Activated gamma-delta T cell (primary cell): ENCODE data around the gene OAS1.

ENCODE experiments used
- DNase-seq: peaks from one replicate; lab custom pipeline; 2025; lab: John Stamatoyannopoulos, UW
- total RNA-seq, 2 donors: gene quantifications; one replicate each; lab custom pipeline; 2026; lab: John Stamatoyannopoulos, UW

OAS1 gene
- 8.1 to 20.4 reads per million in 2 donors for total RNA-seq

DNA sequence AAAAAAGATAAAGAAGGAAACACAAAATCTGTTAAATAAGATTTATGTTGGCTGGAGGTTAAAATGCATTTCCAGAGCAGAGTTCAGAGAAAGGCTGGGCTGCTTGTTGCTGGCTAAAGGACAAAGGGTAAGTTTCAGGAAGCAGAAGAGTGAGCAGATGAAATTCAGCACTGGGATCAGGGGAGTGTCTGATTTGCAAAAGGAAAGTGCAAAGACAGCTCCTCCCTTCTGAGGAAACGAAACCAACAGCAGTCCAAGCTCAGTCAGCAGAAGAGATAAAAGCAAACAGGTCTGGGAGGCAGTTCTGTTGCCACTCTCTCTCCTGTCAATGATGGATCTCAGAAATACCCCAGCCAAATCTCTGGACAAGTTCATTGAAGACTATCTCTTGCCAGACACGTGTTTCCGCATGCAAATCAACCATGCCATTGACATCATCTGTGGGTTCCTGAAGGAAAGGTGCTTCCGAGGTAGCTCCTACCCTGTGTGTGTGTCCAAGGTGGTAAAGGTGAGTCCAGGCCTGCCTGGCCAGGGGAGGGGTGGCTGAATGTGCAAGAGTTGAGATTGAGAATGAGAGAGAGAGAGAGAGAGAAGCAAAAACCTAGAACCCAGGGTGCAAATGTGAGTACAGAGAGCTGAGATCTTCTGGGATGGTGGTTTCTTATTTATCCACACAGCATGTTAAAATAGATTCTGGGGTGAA is at the start of gene OAS1:
Gene OAS1 (plus strand): TSS at position 251 of the 703 bp plus-strand sequence. CDS start 78 bp downstream, at position 329.
- no peak for DNase-seq

DNA sequence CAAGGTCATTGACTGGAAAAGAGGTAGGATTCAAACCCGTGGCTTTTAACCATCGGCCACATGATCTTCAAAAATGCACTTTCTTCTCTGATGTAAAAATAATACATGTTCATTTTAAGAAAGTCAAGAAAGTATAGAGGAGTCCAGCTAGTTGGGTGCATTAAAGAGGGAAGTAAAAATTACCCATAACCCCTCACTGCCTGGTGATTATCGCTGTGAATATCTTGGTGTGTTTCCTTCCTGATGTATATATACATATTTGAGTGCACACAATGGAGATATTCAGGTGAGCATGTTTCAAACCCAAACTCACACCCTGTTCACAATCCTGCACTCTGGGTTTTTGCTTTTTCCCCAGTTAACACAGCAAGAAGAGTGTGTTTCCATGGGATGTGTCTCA is 47.5 kb upstream of the OAS1 start:
- DNase-seq = no peak

DNA sequence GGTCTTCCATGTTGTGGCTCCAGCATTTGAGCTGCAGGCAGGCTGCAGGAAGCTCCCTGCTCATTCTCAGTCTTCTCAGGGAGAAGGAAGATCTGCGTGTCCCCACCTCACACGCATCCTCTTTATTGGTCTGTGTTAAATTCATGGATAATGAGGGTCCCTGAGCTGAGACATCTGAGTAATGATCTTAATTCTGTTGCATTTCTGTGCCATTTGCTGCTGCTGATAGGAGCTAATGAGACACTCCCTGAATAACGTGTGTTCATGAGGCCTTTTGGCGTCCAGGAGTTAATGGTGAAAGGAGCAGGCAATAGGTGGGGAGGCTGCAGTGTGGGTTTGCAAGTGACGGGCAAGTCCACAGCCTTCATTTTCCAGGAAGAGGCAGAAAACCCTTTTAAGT is 46.6 kb upstream of the OAS1 start:
- DNase-seq = no peak

DNA sequence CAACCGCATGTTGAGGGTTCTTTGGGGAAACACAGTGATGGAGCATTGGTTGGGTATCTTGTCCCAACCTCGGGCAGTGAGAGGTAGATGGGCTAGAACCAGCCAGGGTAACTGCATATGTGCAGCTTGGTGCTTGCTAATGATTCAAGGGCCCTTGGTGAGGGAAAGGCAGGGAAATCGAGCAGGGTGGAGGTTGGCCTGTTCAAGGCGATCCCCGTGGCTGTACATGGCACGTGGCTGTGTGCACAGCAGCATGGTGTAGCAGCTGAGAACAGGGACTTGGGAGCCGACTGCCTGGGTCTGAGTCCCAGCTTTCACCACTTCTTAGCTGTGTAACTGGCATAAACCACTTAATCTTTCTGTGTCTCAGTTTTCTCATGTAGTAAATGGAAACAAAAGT is 45.5 kb upstream of the OAS1 start:
- no peak for DNase-seq

DNA sequence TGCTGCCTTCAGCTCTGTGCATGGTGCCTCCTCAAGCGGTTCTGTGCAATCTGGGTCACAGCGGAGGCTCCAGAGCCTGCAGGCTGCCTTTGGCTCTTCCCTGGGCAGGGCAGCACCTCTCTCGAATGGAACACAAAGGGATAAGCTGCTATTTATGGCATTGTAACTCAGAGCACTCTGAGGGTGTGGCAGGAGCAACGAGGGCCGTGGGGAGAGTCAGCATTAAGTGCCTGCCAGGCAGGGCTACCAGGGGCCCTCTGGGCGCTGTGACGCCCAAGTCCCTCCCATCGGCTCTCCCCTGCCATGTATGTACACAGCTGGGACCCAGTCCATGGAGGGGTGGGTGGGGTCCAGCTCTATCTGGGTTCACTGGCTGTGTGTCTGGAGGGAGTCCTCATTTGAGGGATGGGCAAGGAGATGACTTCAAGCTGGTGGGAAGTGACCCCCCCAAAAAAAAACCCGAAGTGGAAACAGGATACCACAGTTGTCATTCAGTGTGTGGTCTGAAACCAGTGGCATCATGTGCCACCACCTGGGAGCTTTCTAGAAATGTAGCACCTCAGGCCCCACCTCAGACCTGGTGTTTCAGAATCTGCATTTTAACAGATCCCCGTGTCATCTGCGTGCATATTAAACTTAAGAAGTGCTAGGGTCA is 44.0 kb upstream of the OAS1 start:
- no peak for DNase-seq

DNA sequence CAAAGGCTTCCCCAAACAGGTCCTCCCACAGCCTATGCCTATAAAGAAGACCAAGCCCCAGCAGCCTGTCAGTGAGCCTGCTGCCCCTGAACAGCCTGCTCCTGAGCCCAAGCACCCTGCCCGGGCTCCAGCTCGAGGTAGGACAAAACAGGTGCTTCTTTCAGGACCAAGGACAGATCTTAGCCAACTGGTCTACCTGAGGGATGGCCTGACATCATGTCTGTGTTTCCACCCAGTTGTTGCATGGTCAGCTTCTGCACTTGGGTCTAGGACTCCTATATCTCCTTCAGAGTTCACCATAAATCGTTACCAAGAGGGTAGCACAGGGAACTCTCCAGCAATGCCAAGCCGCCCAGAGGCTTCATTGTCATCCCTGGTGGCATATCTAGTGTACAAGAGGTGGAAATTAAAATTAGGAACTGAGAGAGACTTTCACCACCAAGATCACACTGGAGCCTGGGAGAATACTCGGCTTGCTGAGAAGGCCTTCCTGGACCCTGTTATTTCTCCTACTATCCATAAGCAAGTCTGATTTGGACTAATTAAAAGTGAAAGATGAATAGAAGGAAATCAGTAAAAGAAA is 38.2 kb upstream of the OAS1 start:
- no peak for DNase-seq

DNA sequence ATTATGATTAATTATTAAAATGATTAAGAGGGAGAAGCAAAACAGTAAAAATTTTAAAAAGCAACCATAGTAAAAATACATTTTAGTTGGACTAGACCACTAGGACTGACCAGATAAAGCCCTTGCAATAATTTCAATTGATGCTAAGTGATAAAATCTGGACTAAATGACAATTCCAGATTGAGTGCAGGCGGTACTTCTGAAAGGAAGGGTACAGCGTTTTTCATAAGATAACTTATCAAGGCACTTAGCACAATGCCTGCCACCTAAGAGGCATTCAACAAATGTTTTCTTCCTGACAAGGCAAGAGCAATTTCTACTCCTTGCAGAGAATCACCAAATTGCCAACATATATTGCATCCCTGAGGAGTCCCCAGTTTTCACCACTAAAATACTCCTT is 37.7 kb upstream of the OAS1 start:
- no peak for DNase-seq

DNA sequence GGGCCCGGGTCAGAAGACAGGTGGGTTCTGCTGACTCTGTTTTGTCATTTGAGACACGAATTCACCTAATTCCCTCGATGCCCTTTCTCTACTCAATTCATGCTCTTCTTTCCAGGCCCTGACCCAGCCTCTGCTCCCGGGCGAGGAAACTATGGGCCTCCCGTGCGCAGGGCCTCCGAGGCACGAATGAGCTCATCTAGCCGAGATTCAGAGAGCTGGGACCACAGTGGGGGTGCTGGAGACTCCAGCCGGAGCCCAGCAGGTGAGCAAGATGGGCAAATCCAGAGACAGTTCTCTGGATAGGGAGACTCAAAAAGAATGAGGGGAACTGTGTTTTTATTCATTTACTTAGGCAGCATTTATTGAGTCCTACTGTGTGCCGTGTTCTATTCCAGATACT is 37.0 kb upstream of the OAS1 start:
- no peak for DNase-seq

DNA sequence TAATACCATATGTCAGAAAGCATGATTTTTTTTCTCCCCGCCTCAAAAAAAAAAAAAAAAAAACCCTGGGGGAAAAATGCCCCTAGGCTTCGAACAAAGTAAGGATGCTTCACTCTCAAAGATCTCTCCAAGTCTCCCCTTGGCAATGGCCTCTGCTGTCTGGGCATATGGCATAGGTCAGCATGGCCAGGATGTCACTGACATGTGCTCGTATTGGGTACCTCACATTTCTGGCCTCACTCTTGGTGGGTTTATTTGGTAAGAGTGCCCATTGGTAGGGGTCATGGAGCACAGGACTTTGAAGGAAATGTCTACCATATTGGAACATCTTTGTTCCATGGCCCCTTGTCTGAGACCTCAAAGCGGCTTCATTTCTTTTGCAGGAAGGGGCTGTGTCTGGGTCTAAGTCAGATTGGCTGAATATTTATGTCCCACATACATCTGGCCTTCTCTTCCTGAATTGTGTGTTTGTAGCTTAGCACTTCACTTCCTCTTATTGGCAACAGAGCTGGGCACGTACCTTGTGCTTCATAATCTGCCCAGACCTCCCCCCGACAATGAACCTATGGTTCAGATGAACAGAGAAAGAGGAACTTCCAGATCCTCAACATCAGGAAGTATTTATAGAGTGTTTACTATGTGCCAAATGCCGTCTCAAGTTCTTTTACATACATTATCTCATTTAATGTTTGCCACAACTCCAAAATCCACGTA is 36.3 kb upstream of the OAS1 start:
- no peak for DNase-seq

DNA sequence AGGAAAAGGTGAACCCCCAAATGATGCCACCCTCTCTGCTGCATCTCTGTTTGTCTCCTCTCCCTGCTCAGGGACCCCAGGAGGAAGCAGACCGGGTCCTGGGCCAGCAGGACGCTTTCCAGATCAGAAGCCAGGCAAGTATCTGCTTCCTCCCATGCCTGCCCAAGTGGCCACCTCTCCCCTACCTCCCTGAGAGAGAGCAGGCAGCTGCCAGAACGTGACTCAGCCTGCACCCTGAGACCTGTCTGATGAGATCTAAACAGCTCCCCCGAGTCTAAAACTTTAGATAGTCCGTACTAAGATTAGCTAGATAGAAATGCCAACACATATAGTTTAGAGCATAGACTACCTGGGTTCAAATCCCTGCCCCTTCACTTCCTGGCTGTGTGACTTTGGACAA is 31.2 kb upstream of the OAS1 start:
- DNase-seq = no peak

DNA sequence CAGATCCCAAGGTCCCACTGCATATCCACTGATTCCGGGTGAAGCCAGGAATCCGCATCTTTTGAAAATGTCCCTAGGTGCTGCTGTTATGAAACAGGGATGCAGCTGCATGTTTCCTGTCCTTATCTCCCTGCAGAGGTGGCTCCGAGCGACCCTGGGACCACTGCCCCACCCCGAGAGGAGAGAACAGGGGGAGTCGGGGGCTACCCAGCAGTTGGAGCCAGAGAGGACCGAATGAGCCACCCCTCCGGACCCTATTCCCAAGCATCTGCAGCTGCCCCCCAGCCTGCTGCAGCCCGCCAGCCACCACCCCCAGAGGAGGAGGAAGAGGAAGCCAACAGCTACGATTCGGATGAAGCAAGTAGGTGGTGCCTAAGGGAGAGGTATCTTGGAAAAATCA is 30.3 kb upstream of the OAS1 start:
- DNase-seq = no peak

DNA sequence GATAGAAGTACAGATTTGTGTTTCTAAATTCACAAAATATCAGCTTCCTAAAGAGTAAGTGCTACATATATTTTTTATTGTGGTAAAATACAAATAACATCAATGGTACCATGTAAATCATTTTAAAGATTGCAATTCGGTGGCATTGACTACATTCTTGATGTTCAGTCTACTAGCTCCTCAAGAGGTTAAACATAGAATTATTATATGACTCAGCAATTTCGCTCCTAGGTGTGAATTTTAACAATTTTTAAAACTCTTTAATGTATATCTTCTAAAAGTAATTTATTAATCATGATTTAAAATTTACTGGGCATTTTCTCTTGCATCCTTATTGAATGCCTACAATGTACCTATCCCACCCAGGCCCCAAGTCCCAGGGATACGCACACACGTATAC is 29.8 kb upstream of the OAS1 start:
- DNase-seq = no peak

DNA sequence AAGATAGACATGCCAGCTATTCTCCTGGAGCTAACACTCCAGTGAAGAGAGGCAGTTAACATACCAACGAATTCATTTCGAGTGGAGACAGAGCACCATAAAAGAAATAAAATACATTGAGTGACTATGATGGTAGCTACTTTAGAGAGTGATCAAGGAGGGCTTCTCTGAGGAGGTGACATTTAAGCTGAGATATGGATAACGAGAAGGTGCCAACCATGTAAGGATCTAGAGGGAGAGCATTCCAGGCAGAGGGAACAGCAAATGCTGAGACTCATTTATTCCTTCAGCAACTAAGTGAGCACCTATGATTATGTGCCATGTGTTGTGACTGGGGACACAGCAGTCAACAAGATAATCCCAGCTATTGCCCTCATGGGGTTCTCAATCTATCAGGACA is 28.3 kb upstream of the OAS1 start:
- no peak for DNase-seq

DNA sequence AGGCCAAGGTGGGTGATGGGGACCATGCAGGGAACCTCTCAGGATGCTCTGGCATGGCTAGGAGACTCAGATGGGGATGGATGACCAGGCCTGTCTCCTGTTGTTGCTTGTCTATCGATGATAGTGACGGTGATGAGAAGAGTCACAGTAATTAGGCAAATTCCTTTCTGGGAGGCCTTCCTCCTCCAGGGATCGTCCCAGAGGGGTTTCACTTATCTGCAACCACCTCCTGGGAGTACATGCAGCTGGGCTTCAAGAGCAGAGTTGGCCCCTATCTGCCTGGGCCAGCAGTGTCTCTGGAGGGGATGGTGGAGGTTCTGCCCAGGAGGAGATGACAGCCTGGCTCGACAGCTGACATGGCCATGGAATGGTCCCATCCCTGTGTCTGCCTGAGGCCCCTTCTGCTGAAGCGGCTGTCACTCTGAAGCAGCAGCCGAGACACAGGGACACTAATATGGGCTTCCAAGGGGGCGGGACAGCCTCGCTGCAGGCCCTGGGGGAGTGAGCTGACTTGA is 27.5 kb upstream of the OAS1 start:
- DNase-seq = no peak

DNA sequence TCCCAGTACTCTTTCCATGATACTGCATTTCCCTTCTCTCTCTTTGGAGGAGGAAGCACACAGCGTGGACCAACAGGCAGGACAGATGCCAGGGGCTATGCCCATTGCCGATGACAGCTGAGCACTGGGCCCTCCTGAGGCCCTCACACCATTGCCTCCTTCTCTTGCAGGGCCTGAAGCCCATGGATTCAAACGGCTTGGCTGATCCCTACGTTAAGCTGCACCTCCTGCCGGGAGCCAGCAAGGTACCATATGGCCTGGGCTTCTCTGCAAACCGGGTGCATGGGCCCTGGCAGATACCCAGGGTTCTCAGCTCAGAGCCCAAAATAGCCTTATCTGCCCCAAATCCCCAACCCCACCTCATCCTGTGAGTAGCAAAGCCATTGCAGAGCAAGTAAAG is 25.2 kb upstream of the OAS1 start:
- no peak for DNase-seq

DNA sequence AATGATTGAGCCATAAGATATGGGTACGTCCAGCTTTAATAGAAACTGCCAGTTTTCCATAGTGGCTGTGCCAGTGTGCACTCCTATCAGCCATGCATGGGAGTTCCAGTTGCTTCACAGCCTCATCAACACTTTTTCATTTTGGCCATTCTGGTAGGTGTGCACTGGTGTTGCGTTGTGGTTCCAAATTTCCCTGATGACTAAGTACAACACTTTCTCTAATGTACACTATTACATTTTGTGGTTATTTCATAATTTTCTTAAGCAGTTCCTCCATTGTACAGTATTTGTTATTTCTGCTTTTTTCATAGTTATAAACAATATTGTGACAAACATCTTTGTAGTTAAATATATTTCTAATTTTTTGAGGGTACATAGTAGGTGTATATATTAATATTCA is 21.5 kb upstream of the OAS1 start:
- no peak for DNase-seq

DNA sequence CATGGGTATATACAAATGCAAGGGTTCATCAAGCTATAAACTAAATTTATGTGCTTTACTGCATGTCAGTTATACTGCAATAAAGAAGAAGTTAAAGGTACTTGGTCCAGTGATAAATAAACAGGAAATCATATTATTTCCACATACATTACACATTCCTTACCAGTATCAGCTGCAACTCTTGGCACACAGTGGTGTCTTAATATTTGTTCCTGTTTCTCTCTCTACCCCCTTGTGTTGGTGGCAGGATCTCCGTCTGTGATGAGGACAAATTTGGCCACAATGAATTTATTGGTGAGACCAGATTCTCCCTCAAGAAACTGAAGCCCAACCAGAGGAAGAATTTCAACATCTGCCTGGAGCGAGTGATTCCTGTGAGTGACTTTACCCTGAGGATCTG is 19.2 kb upstream of the OAS1 start:
- no peak for DNase-seq

DNA sequence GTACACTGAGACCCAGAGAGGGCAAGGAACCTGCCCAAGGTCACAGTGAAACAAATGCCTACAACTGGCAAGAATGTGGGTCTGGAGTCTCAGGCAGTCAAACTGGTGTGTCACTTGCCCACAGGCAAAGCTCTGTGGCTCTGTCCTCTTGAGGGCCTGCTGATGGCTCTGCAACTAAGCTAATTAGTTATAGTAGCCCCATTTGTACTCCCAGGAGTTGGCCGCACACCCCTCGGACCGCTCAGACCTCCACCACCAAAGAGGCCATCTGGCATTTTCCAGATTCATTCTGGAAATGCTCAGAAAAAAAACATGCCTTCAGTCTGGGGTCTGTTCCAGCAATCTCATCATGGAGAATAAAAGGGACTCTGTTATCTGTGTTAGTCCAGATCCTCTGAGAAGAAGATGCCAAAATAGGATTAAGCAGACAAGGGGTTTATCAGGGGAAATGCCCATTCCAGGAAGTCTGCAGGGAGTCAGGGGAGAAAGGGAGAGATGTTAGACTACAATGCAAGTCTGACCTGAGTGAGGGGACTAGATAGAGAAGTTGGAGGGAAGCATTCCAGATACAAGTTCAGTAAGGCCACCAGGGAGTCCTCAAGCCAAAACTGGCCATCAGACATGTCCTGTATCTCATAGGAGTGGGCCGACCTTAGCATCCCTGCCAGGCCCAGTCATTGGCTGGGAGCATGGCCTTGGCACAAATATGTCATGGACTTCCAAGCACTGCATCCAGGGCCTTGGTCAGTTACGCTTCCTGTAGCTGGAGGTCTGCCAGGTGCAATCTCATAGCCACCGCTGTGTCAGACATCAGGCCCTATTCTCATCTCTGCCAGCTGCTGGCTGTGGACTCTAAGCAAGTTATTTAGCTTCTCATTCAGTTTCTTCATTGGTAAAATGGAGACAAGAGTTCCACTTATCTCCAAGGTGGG is 15.4 kb upstream of the OAS1 start:
- DNase-seq = no peak

DNA sequence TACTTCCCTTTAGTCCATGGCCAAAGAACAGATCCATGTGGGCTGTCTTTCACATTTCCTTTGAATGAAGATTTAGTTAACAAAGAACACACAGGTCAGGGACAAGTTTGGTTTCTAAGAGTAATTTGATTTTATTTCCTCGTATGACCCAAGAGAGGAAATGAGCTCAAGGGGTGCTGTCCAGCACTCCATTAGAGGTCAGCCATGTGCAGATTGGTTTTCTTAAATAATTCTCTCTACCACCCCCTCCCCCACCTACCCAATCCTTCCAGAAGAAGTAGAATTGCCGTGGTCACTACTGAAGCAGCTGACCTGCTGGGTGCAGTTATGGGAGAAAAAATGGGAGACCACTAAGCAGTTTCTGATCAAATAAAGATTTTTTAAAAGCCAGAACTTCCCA is 13.9 kb upstream of the OAS1 start:
- DNase-seq = no peak

DNA sequence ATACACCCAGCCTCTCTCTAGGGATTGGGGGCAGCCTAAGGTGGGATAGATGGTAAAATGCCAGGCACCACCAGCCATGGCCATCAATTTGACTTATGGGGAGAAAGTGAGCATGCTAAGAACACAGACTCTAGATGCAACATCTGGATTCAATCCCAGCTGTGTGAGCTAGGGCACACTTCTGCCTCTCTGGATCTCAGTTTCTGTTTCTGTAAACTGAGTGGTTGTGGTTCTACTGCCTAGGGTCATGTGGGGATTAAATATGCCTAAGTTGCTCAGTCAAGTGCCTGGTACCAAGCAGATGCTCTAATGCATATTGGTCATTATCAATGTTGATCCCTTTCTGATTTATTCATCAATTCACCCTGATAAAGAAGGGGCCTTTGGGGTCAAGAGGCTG is 12.6 kb upstream of the OAS1 start:
- DNase-seq = no peak

DNA sequence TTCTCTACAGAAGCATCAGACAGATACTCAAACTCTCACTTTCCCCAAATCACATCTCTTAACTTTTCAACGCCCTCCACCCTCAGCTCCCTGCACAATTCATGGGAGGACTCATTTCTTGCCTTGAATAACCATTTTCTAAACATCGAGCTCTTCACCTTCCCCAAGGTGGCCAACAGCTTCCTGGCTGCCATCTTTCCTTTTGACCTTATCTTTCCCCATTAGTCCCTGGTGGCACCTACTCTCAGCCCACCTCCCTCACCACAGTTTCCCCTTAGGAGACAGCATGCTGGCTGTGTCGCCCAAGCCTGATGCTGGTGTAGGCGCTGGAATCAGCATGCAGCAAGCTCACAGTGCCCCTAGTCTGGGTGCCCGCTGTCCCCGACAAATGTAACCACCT is 8.4 kb upstream of the OAS1 start:
- DNase-seq = no peak
